Posterior cingulate gyrus (tissue), 11 donors: Measurements from ENCODE around the gene MARCHF6.
"Not testable (repeated sequence)": the region's sequence is repeated elsewhere in the genome, so short reads cannot be mapped to it uniquely, and the experiment has no call there.

Source experiments
- DNase-seq, 10 donors: peaks; one replicate each; pipeline versions ENCODE4 v3.0.0 to v3.0.0-alpha.2; 2020 to 2021; ENCODE audit warnings: mixed read lengths in 3 of 10
- intact Hi-C: fragments of 100-400 bp; cut with DNase I; formaldehyde crosslinking; loops from one replicate; pipeline ENCODE4 v1.15.1; 2023

MARCHF6 gene

GRCh38 chr5:10344461-10345106, 8.9 kb upstream of the MARCHF6 start:
- DNase-seq, intact Hi-C loops: not testable (repeated sequence)

GRCh38 chr5:10348258-10348657, 5.2 kb upstream of the MARCHF6 start:
- intact Hi-C loops, result no loop called here
- no peak for DNase-seq

- DNase-seq, result no peak
- intact Hi-C loops, result loop anchor here (5.0 to 10.0 kb wide), 2 partner anchors 67 to 71 kb away; no protein-coding TSS in a partner anchor
Observed at GRCh38 chr5:10351199-10351905, 2.1 kb upstream of the MARCHF6 start.

GRCh38 chr5:10351919-10352318, 1.6 kb upstream of the MARCHF6 start:
- no peak for DNase-seq
- intact Hi-C loops, result loop anchor here (5.0 to 10.0 kb wide), 2 partner anchors 67 to 70 kb away; no protein-coding TSS in a partner anchor

- DNase-seq, result no peak
- intact Hi-C loops, result loop anchor here (5.0 to 10.0 kb wide), 2 partner anchors 68 to 70 kb away; no protein-coding TSS in a partner anchor
Observed at GRCh38 chr5:10352430-10353240, 860 bp upstream of the MARCHF6 start.

GRCh38 chr5:10354048-10354872, 765 bp downstream of the MARCHF6 start:
- intact Hi-C loops, result loop anchor here (5.0 to 10.0 kb wide), 2 partner anchors 68 to 69 kb away; no protein-coding TSS in a partner anchor
- peak in 3 of 10 donors; percentile 30 to 80 (median 38) for DNase-seq

GRCh38 chr5:10355071-10355889, 1.8 kb downstream of the MARCHF6 start:
- intact Hi-C loops, result loop anchor here (10.0 kb wide), 1 partner anchor 70 kb away; no protein-coding TSS in a partner anchor
- DNase-seq, result no peak

- intact Hi-C loops, result loop anchor here (10.0 kb wide), 1 partner anchor 74 kb away; no protein-coding TSS in a partner anchor
- no peak for DNase-seq
Observed at GRCh38 chr5:10358999-10359398, 5.5 kb downstream of the MARCHF6 start.

- intact Hi-C loops, result no loop called here
- no peak for DNase-seq
Observed at GRCh38 chr5:10360686-10361085, 7.2 kb downstream of the MARCHF6 start.

- intact Hi-C loops, result no loop called here
- DNase-seq, result no peak
Observed at GRCh38 chr5:10363519-10364185, 10.2 kb downstream of the MARCHF6 start.

- intact Hi-C loops, result no loop called here
- no peak for DNase-seq
Observed at GRCh38 chr5:10364186-10364689, 10.7 kb downstream of the MARCHF6 start.

GRCh38 chr5:10365782-10366181, 12.3 kb downstream of the MARCHF6 start:
- no peak for DNase-seq
- intact Hi-C loops, result no loop called here

GRCh38 chr5:10366310-10367272, 13.1 kb downstream of the MARCHF6 start:
- no peak for DNase-seq
- intact Hi-C loops, result no loop called here

- no peak for DNase-seq
- intact Hi-C loops, result no loop called here
Observed at GRCh38 chr5:10367579-10367978, 14.1 kb downstream of the MARCHF6 start.

GRCh38 chr5:10370931-10371330, 17.4 kb downstream of the MARCHF6 start:
- intact Hi-C loops, result no loop called here
- no peak for DNase-seq

- DNase-seq, intact Hi-C loops: not testable (repeated sequence)
Observed at GRCh38 chr5:10371369-10371768, 17.9 kb downstream of the MARCHF6 start.
